Ammon's horn (tissue), 1 donor: ENCODE results near the gene CHRM5.
"Not testable (repeated sequence)": the region's sequence is repeated elsewhere in the genome, so short reads cannot be mapped to it uniquely, and the experiment has no call there.

Source experiments
- DNase-seq: peaks from one replicate; pipeline ENCODE4 v3.0.0-alpha.2; 2016; ENCODE audit warnings: low spot score

CHRM5 gene

DNA sequence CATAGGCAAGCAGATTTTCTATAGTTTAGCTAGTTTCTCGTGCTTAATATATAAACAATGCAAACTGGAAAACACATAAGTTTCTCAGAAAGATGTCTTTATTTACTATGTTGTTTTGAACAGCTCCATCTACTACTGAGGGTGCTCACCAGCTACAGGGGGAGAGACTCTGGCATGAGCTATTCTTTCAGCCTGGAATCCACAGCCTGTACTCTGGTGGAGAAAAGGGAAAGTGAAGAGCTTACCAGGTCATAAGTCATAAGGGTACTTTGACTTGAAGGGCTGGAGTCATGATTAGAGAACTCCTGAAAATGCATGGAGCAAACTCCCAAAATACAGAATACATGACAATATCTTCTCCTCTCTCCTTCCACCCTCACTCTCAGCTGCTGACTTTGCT, 75.1 kb downstream of the CHRM5 start:
- DNase-seq: no peak

DNA sequence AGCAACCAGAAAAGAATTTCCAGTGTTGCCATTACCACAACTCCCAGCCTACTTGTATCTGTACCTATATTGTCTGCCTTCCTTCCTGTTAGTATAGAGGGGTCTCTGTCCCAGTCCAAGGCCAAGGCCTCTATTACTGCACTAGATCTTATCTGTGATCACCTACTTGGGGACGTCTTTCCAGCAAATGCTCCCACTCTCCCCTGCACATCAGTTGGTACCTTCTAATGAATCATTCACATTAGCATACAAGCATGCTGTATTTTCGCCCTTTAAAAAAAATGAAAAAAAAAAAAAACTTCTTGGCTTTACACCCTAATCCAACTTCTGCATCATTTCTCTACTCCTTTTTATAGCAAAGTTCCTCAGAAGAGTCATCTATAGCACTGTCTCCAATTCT, 75.5 kb downstream of the CHRM5 start:
- DNase-seq: no peak

GRCh38 chr15:34046471-34047145, 78.3 kb downstream of the CHRM5 start:
- no peak for DNase-seq

DNA sequence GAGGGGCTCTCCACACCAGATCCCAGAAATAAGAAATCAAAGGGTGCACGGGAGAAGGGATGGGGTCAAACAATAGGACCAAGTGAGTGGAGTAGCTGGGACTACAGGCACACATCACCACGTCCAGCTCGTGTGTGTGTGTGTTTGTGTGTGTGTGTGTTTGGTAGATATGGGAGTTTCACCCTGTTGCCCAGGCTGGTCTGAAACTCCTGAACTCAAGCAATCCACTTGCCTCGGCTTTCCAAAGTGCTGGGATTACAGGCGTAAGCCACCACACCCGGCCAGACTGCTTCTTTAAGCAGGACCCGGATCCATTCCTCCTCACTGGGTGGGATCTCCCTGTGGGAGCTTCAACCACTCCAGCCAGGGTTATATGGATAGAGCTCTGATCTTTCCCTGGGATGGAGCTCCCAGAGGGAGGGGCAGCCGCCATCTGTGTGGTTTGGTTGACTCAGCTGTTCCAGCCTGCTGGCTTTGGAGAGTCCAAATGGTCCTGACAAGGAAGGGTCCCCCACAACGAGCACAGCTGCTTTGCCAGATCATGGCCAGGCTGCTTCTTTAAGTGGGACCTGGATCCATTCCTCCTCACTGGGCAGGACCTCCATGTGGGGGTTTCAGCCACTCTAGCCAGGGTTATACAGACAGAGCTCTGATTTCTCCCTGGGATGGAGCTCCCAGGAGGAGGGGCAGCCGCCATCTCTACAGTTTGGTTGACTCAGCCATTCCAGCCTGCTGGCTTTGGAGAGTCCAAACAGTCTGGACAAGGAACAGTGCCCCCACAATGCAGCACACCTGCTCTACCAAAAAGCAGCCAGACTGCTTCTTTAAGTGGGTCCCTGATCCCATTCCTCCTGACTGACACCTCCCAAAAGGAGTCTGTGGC, 79.8 kb downstream of the CHRM5 start:
- no peak for DNase-seq

DNA sequence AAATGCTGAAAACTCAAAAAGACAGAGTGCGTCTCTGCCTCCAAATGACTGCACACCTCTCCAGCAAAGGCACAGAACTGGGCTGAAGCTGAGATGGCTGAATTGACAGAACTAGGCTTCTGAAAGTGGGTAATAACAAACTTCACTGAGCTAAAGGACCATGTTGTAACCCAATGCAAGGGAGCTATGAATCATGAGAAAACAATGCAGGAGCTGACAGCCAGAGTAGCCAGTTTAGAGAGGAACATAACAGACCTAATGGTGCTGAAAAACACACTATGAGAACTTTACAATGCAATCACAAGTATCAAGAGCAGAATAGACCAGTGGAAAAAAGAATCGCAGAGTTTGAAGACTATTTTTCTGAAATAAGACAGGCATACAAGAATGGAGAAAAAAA, 80.8 kb downstream of the CHRM5 start:
- DNase-seq: no peak

DNA sequence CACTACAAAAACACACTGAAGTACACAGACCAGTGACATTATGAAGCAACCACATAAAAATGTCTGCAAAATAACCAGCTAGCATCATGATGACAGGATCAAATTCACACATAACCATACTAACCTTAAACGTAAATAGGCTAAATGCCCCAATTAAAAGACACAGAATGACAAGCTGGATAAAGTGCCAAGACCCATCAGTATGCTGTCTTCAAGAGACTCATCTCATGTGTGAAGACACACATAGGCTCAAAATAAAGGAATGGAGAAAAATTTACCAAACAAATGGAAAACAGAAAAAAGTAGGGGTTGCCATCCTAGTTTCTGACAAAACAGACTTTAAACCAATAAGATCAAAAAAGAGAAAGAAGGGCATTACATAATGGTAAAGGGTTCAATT, 82.1 kb downstream of the CHRM5 start:
- DNase-seq: not testable (repeated sequence)

DNA sequence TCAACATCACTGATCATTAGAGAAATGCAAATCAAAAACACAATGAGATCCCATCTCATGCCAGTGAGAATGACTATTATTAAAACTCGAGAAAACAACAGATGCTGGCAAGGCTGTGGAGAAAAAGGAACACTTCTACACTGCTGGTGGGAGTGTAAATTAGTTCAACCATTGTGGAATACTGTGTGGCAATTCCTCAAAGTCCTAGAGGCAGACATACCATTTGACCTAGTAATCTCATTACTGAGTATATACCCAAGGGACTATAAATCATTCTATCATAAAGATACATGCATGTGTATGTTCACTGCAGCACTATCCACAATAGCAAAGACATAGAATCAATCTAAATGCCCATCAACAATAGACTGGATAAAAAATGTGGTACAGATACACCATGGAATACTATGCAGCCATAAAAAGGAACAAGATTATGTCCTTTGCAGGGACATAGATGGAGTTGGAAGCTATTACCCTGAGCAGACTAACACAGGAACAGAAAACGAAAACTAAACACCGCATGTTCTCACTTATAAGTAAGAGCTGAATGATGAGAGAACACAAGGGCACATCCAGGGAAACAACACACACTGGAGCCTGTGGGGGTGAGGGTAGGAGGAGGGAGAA, 85.9 kb downstream of the CHRM5 start:
- DNase-seq: no peak

DNA sequence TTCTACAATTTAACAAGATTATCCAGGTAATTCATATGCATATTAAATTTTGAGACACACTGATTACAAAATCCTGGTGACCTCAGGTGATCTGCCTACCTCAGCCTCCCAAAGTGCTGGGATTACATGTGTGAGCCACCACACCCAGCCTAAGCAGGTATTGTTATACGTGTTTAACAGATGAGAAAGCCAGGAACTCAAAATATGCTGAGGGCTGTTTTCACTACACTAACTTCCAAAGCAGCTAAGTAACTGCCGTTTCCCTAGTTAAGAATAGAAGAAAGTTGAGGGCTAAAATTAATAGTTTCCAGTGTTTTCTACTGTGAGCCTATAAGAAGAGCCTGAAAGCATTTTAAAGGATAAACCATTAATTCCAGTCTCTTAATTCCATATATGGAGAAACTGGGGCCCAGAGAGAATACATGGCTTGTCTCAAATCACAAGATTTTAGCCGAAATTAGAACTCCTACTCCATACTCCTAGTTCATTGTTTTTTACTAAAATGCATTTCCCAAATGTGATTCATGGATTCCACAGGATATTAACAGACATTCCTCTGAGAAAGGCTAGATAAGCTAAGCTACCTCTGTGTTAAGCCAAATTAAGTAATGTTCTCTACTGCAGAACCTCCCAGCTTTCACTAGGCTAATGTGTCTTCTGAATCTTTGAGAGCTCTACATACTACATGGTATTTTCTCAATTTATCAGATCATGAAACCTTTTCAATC, 87.7 kb downstream of the CHRM5 start:
- DNase-seq: no peak

DNA sequence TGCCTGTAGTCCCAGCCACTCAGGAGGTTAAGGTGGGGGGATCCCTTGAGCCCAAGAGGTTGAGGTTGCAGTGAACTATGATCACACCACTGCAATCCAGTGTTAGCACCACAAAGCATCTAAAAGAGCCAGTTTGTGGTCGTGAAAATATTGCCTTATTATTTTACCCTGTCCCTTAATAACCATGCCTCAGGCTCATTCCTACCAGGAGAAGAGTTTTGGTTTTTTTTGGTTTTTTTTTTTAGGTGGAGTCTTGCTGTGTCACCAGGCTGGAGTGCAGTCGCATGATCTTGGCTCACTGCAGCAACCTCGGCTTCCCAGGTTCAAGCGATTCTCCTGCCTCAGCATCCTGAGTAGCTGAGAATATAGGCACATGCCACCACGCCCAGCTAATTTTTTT, 88.6 kb downstream of the CHRM5 start:
- no peak for DNase-seq

DNA sequence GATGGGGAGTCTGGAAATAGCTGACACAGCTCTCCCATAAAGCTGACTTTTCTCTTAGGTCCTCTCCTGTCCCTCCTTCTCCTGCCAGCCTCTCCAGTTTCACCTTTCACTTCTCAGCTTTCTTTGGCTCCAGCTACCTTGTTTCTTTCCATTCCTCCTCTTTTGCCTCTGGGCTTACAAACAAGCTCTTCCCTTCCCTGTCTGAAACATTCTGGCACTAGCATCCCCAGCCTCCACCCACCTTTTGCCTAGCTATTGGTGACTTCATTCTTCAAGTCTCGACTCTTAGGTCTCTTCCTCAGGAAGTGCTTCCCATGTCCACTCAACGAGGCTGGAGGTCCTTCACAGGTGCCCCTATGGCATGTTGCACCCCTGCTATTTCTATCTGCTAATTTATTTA, 91.2 kb downstream of the CHRM5 start:
- no peak for DNase-seq

GRCh38 chr15:34059946-34060345, 91.6 kb downstream of the CHRM5 start:
- DNase-seq: no peak

- no peak for DNase-seq
Observed at GRCh38 chr15:34064438-34064837, 96.1 kb downstream of the CHRM5 start.

GRCh38 chr15:34065261-34065660, 97.0 kb downstream of the CHRM5 start:
- DNase-seq: no peak

GRCh38 chr15:34065941-34066340, 97.6 kb downstream of the CHRM5 start:
- no peak for DNase-seq

DNA sequence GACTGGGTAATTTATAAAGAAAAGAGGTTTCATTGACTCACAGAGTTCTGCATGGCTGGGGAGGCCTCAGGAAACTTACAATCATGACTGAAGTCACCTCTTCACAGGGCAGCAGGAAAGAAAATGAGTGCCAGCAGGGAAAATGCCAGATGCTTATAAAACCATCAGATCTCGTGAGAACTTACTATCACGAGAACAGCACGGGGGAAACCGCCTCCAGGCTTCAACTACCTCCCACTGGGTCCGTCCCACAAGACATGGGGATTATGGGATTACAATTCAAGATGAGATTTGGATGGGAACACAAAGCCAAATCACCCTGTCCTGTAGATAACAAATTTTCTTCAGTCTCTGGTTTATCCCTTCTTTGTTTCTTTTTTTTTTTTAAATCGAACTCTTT, 101.7 kb downstream of the CHRM5 start:
- DNase-seq: no peak

DNA sequence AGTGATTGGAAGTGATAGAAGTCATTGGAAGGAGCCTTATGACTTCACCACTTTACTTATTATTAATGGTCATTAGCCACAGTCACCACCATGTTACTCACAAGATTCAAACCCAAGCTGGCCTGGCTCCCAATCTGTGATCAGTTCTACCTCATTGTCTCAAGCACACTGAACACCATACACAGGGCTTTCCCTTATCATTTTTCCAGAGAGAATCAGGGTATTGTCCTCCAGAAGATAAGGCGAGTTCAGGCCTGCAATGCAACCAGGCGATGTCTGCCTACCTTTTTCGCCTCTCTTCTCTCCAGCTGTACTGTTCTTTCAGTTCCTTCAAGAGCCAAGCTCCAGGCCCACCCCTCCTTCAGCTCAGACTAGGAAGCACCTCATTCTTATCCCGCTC, 108.5 kb downstream of the CHRM5 start:
- no peak for DNase-seq

GRCh38 chr15:34078900-34079299, 110.6 kb downstream of the CHRM5 start:
- no peak for DNase-seq

GRCh38 chr15:34079904-34080303, 111.6 kb downstream of the CHRM5 start:
- DNase-seq: no peak

- peak; percentile 25 for DNase-seq
Observed at GRCh38 chr15:34084086-34084485, 115.8 kb downstream of the CHRM5 start.

DNA sequence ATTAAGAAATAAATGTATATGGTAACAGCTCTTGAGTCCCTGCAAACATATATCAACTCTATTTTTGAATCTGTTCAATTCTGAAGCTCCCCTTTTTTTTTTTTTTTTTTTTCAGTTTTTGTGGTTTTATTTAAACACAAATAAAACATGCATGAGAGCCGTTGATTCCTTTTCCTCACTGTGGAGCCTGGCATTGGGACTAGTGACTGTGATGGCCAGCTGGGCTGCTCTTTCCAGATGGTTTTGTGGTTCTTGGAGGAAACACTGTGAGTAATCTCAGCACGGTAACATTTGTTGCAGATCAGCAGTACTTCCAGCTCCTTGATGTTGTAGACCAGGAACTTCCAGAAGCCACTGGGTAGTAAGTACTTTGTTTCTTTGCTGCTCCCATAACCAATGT, 117.4 kb downstream of the CHRM5 start:
- DNase-seq: peak; percentile 15

GRCh38 chr15:34099914-34100313, 131.6 kb downstream of the CHRM5 start:
- DNase-seq: no peak
